Omental fat pad (tissue), 4 donors: ENCODE measurements around the gene ACSS1. TPM values are rescaled to one million over a fixed set of nuclear protein-coding genes. Genes with fewer than 3 reads are reported as not detected.

Experiments used
- ATAC-seq: fragments of 150-250 bp; one replicate; pipeline ENCODE4 v1.9.1; 2016; ENCODE audit warnings: mild to moderate bottlenecking, moderate library complexity; ENCODE audit not compliant: low FRiP score
- DNase-seq: peaks from one replicate; pipeline ENCODE4 v3.0.0-alpha.2; 2019; ENCODE audit warnings: low spot score
- CTCF ChIP-seq, 3 donors: fragments of 450-650 bp; IDR thresholded peaks; one replicate each; pipeline ENCODE4 v1.5.1; 2016 to 2017; ENCODE audit warnings: antibody characterized with exemption in 3 of 3, mild to moderate bottlenecking in 3 of 3, moderate library complexity in 2 of 3
- total RNA-seq, 4 donors: library from RNA; depleted of rRNA; stranded (reverse); fragments of >200 nt; gene quantifications; one replicate each; pipeline ENCODE4 v1.1.0, GENCODE V29; 2016

The ACSS1 gene
- total RNA-seq, 4 donors from 2014 or later: 15.9 to 45.4 (median 19.0) TPM

- no peak for ATAC-seq
- TF ChIP-seq CTCF (IDR thresholded peaks at IDR 0.05): no peak
- DNase-seq: no peak
These were observed 25.9 kb downstream of the ACSS1 start for GRCh38 chr20:25032065-25032477.

GRCh38 chr20:25031241-25031640, 26.7 kb downstream of the ACSS1 start:
- no peak for TF ChIP-seq CTCF (IDR thresholded peaks at IDR 0.05)
- DNase-seq (no peak), ATAC-seq (no peak)

- DNase-seq (no peak), ATAC-seq (no peak)
- no peak for TF ChIP-seq CTCF (IDR thresholded peaks at IDR 0.05)
These were observed 27.2 kb downstream of the ACSS1 start for GRCh38 chr20:25030649-25031207.

- ATAC-seq: no peak
- no peak for TF ChIP-seq CTCF (IDR thresholded peaks at IDR 0.05)
- DNase-seq: no peak
These were observed 27.8 kb downstream of the ACSS1 start for GRCh38 chr20:25030007-25030648.

GRCh38 chr20:25025986-25026605, 31.8 kb downstream of the ACSS1 start:
- no peak for TF ChIP-seq CTCF (IDR thresholded peaks at IDR 0.05)
- DNase-seq (no peak), ATAC-seq (no peak)

- ATAC-seq: no peak
- TF ChIP-seq CTCF (IDR thresholded peaks at IDR 0.05): no peak
- no peak for DNase-seq
These were observed 32.7 kb downstream of the ACSS1 start for GRCh38 chr20:25025091-25025861.
